Epithelial cell of proximal tubule (primary cell): ENCODE measurements around the gene MEF2A. TPM values are rescaled to one million over a fixed set of nuclear protein-coding genes. Genes with fewer than 3 reads are reported as not detected.

ENCODE experiments used
- DNase-seq: peaks from one replicate; pipeline ENCODE4 v3.0.0-alpha.2; 2011; ENCODE audit warnings: low read depth
- H3K4me3 ChIP-seq: 2 replicates; pipeline ENCODE4 v1.5.1; 2011; ENCODE audit warnings: low read depth, mild to moderate bottlenecking, low read length
- total RNA-seq: library from RNA; depleted of rRNA; stranded (reverse); fragments of >200 nt; gene quantifications from 2 replicates; pipeline ENCODE4 v1.2.3, GENCODE V29; 2015
- TF ChIP-seq, protein P1 (sequence below): conservative IDR thresholded peaks from 2 replicates; pipeline ENCODE4 v1.5.1; 2012; ENCODE audit warnings: low read depth, mild to moderate bottlenecking, low read length

Gene MEF2A
- total RNA-seq, 1 donor from 2014 or later: 30.2 TPM

DNA sequence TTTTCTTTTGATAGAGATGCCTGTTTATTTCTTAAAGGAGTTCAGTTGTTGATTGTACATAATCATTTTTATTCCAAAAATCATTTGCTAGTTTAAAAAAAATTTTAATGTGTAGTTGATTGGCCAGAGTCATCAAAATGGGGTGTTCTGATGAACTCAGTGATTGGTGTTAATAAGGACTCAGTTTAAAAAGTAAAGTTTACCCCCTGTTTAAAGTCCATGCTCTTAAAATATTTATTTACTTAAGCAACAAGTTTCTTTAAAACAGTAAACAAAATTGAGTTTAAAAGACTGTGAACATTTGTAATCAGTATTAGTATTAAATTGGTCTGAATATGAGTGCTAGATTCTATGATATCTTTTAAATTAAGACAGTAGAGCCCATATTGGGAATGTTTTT lies 56.0 kb downstream of the MEF2A start:
- H3K4me3 ChIP-seq: no peak overlapping the region
- TF ChIP-seq, protein P1, sequence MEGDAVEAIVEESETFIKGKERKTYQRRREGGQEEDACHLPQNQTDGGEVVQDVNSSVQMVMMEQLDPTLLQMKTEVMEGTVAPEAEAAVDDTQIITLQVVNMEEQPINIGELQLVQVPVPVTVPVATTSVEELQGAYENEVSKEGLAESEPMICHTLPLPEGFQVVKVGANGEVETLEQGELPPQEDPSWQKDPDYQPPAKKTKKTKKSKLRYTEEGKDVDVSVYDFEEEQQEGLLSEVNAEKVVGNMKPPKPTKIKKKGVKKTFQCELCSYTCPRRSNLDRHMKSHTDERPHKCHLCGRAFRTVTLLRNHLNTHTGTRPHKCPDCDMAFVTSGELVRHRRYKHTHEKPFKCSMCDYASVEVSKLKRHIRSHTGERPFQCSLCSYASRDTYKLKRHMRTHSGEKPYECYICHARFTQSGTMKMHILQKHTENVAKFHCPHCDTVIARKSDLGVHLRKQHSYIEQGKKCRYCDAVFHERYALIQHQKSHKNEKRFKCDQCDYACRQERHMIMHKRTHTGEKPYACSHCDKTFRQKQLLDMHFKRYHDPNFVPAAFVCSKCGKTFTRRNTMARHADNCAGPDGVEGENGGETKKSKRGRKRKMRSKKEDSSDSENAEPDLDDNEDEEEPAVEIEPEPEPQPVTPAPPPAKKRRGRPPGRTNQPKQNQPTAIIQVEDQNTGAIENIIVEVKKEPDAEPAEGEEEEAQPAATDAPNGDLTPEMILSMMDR: no peak
- DNase-seq: no peak

DNA sequence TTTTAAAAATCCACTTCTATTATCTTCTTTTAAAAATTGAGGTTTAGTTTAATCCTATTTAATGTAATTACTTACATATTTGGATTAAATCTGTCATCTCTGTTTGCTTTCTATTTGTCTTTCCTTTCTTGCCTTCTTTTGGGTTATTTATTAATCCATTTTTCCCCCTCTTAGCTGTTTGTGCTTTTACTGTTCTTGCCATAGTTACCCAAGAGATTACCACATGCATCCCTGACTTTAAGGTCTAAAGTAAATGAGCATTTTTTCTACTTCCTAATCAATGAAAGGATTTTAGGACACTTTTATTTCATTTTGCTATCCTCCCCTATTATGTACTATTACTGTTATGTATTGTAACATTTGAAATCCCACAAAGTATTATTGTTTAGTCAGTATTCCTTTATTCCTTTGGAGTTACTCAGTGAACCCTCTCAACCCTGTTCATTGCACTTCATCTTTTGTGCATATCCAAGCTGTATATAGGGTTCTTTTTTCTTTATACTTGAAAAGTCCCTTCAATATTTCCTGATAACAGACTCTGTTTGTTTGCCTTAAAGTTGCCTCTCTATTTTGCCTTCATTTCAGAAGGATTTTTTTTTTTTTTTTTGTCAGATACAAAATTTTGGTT lies 62.7 kb downstream of the MEF2A start:
- TF ChIP-seq, protein P1: no peak
- no peak overlapping the region for H3K4me3 ChIP-seq
- no peak for DNase-seq

DNA sequence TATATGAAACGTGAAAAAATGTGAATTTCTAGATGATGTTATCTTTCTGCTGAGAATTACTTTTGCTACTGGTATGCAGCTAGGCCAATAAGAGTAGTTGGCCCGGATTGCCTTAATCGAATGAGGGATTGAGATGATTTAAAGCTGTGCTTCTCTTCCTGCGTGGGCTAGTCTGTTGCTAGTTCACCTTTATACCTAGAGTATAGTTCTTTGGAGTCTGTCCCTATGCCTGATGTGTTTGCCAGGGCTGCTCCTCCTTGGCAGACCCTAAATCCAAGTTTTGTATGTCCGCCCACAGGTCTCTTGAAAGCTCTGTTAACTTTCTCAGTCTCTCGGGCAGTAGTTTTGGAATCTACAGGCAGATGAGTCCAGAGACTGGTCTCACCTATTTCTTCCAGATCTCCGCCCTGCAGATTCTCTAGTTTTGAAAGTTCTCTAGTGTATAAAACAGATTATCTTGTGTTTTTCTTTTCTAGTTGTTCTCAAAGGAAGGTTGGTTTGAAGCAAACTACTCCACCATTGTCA lies 64.9 kb downstream of the MEF2A start:
- TF ChIP-seq, protein P1: no peak

DNA sequence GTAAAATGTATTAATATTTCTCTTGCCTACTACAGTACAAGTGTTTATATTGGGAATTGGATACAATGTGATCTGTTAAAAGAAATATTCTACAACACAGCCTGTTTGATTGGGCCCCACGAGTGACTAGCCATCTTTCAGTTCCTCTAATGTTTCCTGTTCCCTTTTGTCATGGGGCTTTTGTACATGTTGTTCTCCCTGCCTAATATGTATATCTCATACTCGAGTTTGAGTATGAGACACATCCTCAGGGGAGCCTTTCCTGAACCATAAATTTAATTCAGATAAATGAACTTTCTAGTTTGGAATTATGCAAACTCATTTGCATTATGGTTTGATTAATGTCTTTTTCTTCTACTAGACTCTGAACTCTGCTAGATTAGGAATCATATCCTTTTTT lies 65.5 kb downstream of the MEF2A start:
- no peak for DNase-seq
- TF ChIP-seq, protein P1: no peak
- no peak overlapping the region for H3K4me3 ChIP-seq

More for the DNA sequence above, 64.9 kb downstream of the MEF2A start:
- no peak overlapping the region for H3K4me3 ChIP-seq
- no peak for DNase-seq

DNA sequence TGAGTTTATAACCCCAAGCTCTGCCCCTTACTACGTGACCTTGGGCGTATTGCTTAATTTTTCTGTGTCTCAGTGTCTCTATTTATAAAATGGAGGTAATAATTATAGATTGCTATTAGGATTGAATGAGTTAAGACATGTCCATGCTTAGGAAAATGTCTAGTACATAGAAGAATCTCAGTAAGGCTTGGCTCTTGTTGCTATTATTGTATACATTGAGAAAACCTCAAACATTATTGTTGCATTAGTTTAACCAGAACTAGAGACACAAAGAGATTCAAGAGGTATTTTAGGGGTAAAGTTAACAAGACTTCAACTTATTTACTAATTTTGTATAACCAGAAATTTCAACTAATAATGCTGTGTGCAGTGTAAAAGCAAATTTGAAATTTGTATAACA lies 66.7 kb downstream of the MEF2A start:
- TF ChIP-seq, protein P1: no peak
- DNase-seq: no peak
- no peak overlapping the region for H3K4me3 ChIP-seq

DNA sequence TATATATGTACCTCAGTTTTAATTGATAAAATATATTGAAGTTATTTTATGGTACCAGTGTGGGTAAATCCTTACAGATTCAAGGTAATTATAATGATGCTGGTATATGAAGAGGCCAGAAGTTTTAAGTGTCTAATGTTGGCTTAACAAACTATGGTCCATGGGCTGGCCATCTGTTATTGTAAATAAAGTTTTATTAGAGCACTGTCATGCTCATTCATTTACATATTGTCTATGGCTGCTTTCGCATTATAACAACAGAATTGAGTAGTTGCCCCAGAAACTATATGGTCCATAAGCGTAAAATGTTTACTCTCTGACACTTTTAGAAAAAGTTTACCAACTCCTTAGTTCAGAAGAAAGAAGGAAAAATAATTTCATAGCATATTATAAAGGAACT lies 67.9 kb downstream of the MEF2A start:
- no peak for DNase-seq
- no peak overlapping the region for H3K4me3 ChIP-seq
- TF ChIP-seq, protein P1: no peak

DNA sequence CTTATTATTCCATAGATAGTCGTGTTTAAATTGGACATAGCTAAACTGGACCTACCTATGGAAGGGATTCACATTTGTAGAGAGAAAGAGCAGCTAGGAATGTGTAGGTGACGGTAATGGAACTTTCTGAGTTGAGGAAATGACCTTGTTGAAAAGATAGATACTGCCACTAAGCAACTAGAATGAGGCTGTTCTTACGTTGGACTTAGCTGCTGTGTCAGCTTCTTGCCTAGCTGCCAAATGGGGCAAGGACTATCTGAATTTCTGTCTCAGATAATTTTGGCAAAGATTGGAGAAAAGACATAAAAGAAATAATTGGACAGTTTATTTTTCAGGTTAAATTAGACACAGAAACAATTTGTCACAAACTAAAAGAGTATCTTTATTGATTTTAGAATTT lies 68.8 kb downstream of the MEF2A start:
- TF ChIP-seq, protein P1: no peak
- H3K4me3 ChIP-seq: no peak overlapping the region
- no peak for DNase-seq
